A549 (cell line): ENCODE data around the gene VIPR2. TPM values are rescaled to one million over a fixed set of nuclear protein-coding genes. Genes with fewer than 3 reads are reported as not detected.

ENCODE experiments used
- ATAC-seq, 2 experiments: fragments of 200-7000 bp in 1 of 2; fragments of >200 bp in 1 of 2; cut with Nextera tagmentation in 1 of 2; cut with Tn5 transposase in 1 of 2; 3 replicates each; pipeline versions ENCODE4 v1.8.0 to v1.9.1; 2018 to 2020; ENCODE audit warnings: mild to moderate bottlenecking in 1 of 2, moderate library complexity in 1 of 2
- CTCF ChIA-PET: fragments of 300-600 bp; sonication (Branson Sonifier 250); formaldehyde crosslinking; extraction: SDS; loops from one replicate; lab custom pipeline; 2021; ENCODE audit warnings: antibody characterized with exemption, inconsistent platforms; lab: Yijun Ruan, JAX
- POLR2A ChIA-PET: fragments of 350-600 bp; formaldehyde crosslinking; extraction: SDS; loops from one replicate; lab custom pipeline; 2021; ENCODE audit warnings: antibody characterized with exemption, inconsistent platforms; lab: Yijun Ruan, JAX
- DNase-seq, 2 experiments: peaks; one replicate each; pipeline versions ENCODE4 v3.0.0 to v3.0.0-alpha.2; 2011 to 2016; ENCODE audit warnings: low read depth in 1 of 2, low spot score in 1 of 2
- FAIRE-seq: peaks from 2 replicates; lab custom pipeline; 2011; peaks lifted over from hg19 to GRCh38; lab: Jason Lieb, UNC
- H3K27ac ChIP-seq, 2 experiments: fragments of >200 bp; sonication (Bioruptor Twin); formaldehyde crosslinking; 3 replicates each; pipeline ENCODE4 v1.5.1; 2016 to 2017
- H3K4me1 ChIP-seq: fragments of >200 bp; sonication (Bioruptor Twin); formaldehyde crosslinking; 3 replicates; pipeline ENCODE4 v1.6.1; 2016
- H3K4me2 ChIP-seq: fragments of >200 bp; sonication (Bioruptor Twin); formaldehyde crosslinking; 3 replicates; pipeline ENCODE4 v1.6.1; 2016
- H3K4me3 ChIP-seq: fragments of >200 bp; sonication (Bioruptor Twin); formaldehyde crosslinking; 3 replicates; pipeline ENCODE4 v1.5.1; 2016
- H3K9me3 ChIP-seq: fragments of >200 bp; sonication (Bioruptor Twin); formaldehyde crosslinking; 3 replicates; pipeline ENCODE4 v1.6.1; 2016
- BHLHE40 ChIP-seq: IDR thresholded peaks from 2 replicates; pipeline ENCODE4 v1.6.1; 2012; ENCODE audit warnings: low read depth, low read length, inconsistent platforms
- CBX2 ChIP-seq: fragments of 200-600 bp; sonication (generic); IDR thresholded peaks from 2 replicates; pipeline ENCODE4 v1.6.1; 2016; ENCODE audit warnings: low read depth, mild to moderate bottlenecking, borderline replicate concordance
- CBX8 ChIP-seq: fragments of 200-600 bp; sonication (generic); IDR thresholded peaks from 2 replicates; pipeline ENCODE4 v1.6.1; 2016
- CHD4 ChIP-seq: fragments of 200-600 bp; sonication (generic); IDR thresholded peaks from 2 replicates; pipeline ENCODE4 v1.6.1; 2016; ENCODE audit warnings: antibody characterized with exemption, mild to moderate bottlenecking, borderline replicate concordance
- EHF ChIP-seq: fragments of 250-450 bp; sonication (Bioruptor Pico); IDR thresholded peaks from 2 replicates; pipeline ENCODE4 v1.5.0; 2020; ENCODE audit warnings: mild to moderate bottlenecking
- EHMT2 ChIP-seq: fragments of 200-600 bp; sonication (generic); IDR thresholded peaks from 2 replicates; pipeline ENCODE4 v1.6.1; 2016; ENCODE audit warnings: antibody characterized with exemption, low read depth, mild to moderate bottlenecking, moderate library complexity
- EP300 ChIP-seq, 2 experiments: fragments of >200 bp; sonication (Bioruptor Twin); formaldehyde crosslinking; IDR thresholded peaks; 2 replicates in 1 of 2; 3 replicates in 1 of 2; pipeline ENCODE4 v1.6.1; 2016 to 2017
- FOSB ChIP-seq: fragments of 250-450 bp; sonication (Bioruptor Pico); IDR thresholded peaks from 2 replicates; pipeline ENCODE4 v1.5.0; 2020; ENCODE audit warnings: mild to moderate bottlenecking, moderate library complexity
- FOSL2 ChIP-seq, 2 experiments: fragments of 450-650 bp in 1 of 2; fragments of >200 bp in 1 of 2; sonication (Bioruptor Twin) in 1 of 2; formaldehyde crosslinking; IDR thresholded peaks; 2 replicates each; pipeline versions ENCODE4 v1.5.0 to v1.6.1; 2016 to 2020; ENCODE audit warnings: mild to moderate bottlenecking in 1 of 2, moderate library complexity in 1 of 2
- FOXS1 ChIP-seq: fragments of 250-450 bp; sonication (Bioruptor Pico); IDR thresholded peaks from 2 replicates; pipeline ENCODE4 v1.5.0; 2020; ENCODE audit warnings: mild to moderate bottlenecking, moderate library complexity
- GATA3 ChIP-seq: IDR thresholded peaks from 2 replicates; pipeline ENCODE4 v1.6.1; 2012; ENCODE audit warnings: borderline replicate concordance
- HOXA7 ChIP-seq: fragments of 250-450 bp; sonication (Bioruptor Pico); IDR thresholded peaks from 2 replicates; pipeline ENCODE4 v1.5.0; 2020; ENCODE audit warnings: mild to moderate bottlenecking, moderate library complexity
- HOXB13 ChIP-seq: fragments of 250-450 bp; sonication (Bioruptor Pico); IDR thresholded peaks from 2 replicates; pipeline ENCODE4 v1.5.0; 2020; ENCODE audit warnings: low read depth, mild to moderate bottlenecking, moderate library complexity
- JUN ChIP-seq, 2 experiments: fragments of >200 bp; sonication (Bioruptor Twin); formaldehyde crosslinking; IDR thresholded peaks; 2 replicates in 1 of 2; 3 replicates in 1 of 2; pipeline ENCODE4 v1.6.1; 2016 to 2017
- JUNB ChIP-seq: fragments of >200 bp; sonication (Bioruptor Twin); formaldehyde crosslinking; IDR thresholded peaks from 2 replicates; pipeline ENCODE4 v1.6.1; 2016
- KDM1A ChIP-seq: fragments of 200-600 bp; sonication (generic); IDR thresholded peaks from 2 replicates; pipeline ENCODE4 v1.6.1; 2016; ENCODE audit warnings: low read depth, mild to moderate bottlenecking
- KDM5A ChIP-seq: fragments of 200-600 bp; sonication (generic); IDR thresholded peaks from 2 replicates; pipeline ENCODE4 v1.6.1; 2016; ENCODE audit warnings: antibody characterized with exemption, mild to moderate bottlenecking
- MAFK ChIP-seq: fragments of 450-650 bp; IDR thresholded peaks from 2 replicates; pipeline ENCODE4 v1.6.1; 2014; ENCODE audit not compliant: partially characterized antibody
- MAZ ChIP-seq: fragments of 150-350 bp; IDR thresholded peaks from 2 replicates; pipeline ENCODE4 v1.6.1; 2014; ENCODE audit warnings: antibody characterized with exemption, low read depth, low read length, borderline replicate concordance
- MYC ChIP-seq: IDR thresholded peaks from 2 replicates; pipeline ENCODE4 v1.6.1; 2012; ENCODE audit warnings: mild to moderate bottlenecking, inconsistent platforms, low read length, improper control_type of control experiment, borderline replicate concordance
- POLR2A ChIP-seq: IDR thresholded peaks from 2 replicates; pipeline ENCODE4 v1.6.1; 2012; ENCODE audit warnings: mild to moderate bottlenecking, low read length
- POLR2AphosphoS2 ChIP-seq: conservative IDR thresholded peaks from 2 replicates; pipeline ENCODE4 v1.6.1; 2012; ENCODE audit warnings: low read length, improper control_type of control experiment, inconsistent platforms
- RFX5 ChIP-seq: fragments of 450-650 bp; IDR thresholded peaks from 2 replicates; pipeline ENCODE4 v1.7.1; 2014; ENCODE audit warnings: antibody characterized with exemption, mild to moderate bottlenecking, moderate library complexity
- RNF2 ChIP-seq: fragments of 200-600 bp; sonication (generic); IDR thresholded peaks from 2 replicates; pipeline ENCODE4 v1.6.1; 2016; ENCODE audit warnings: low read depth, mild to moderate bottlenecking, antibody characterized with exemption, moderate library complexity, borderline replicate concordance
- ZFP36 ChIP-seq: fragments of 450-650 bp; IDR thresholded peaks from 2 replicates; pipeline ENCODE4 v1.6.1; 2014; ENCODE audit warnings: borderline replicate concordance; ENCODE audit not compliant: partially characterized antibody
- WGBS: methylation state at CpG from one replicate; pipeline ENCODE4 v1.1.6; 2017; ENCODE audit errors: missing lambda C conversion rate; 5-methylcytosine and 5-hydroxymethylcytosine counted together
- polyA plus RNA-seq, 4 experiments: library from polyadenylated mRNA; depleted of rRNA in 3 of 4; stranded (reverse); fragments of >200 nt; fragmentation: RNase III in 1 of 4; extraction: RNeasy Plus Mini Kit Qiagen cat#74134 plus additional on column Dnase treatment in 1 of 4; gene quantifications; 2 replicates in 3 of 4; 3 replicates in 1 of 4; pipeline ENCODE4 v1.2.3, GENCODE V29; 2011 to 2017
- TF ChIP-seq, protein P1 (sequence below): fragments of 250-450 bp; sonication (Bioruptor Pico); IDR thresholded peaks from 2 replicates; pipeline ENCODE4 v1.5.0; 2020; ENCODE audit warnings: low read depth, mild to moderate bottlenecking, moderate library complexity
- TF ChIP-seq, protein P2 (sequence below): IDR thresholded peaks from 2 replicates; pipeline ENCODE4 v1.6.1; 2012; ENCODE audit warnings: low read depth, borderline replicate concordance
- TF ChIP-seq, protein P3 (sequence below): fragments of 250-450 bp; sonication (Bioruptor Pico); IDR thresholded peaks from 2 replicates; pipeline ENCODE4 v1.5.0; 2021; ENCODE audit warnings: mild to moderate bottlenecking, moderate library complexity, borderline replicate concordance

The VIPR2 gene
- polyA plus RNA-seq, 2 of the 4 experiments (the other 2 are of a cell fraction): not detected

DNA sequence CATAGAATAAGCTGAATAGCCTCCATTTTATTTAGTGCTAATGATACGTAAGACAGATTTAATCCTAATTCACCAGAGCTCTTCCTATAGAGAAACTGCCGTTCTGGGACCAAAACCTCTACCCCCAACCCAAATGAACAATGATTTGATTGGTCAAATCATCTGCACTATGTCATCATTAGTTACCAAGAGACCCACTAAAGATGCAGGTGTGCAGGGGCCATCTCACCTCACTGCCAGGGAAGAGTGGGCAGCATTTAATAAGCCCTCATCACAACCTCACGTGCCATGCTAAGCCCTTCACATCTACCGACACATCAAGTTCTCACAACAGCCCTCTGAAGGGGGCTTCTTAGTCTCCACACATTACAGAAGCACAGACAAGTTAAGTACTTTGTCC, 87.0 kb downstream of the VIPR2 start:
- no peak for ATAC-seq
- CTCF ChIA-PET: no interaction called here
- 67% methylated on average over 4 of the region's 4 CpGs for WGBS
- TF ChIP-seq HOXA7 (CRISPR knock-in tag) (no peak), HOXB13 (CRISPR knock-in tag) (no peak), POLR2A (no peak), MAZ (no peak)
- TF ChIP-seq, all 56 proteins: peak for 0
- Histone ChIP-seq H3K4me1 (no peaks in the 10 kb centered on the region), H3K4me3 (no peak overlapping the region), H3K9me3 (no peaks in the 10 kb centered on the region), H3K4me2 (no peak overlapping the region), H3K27ac (no peak overlapping the region)
- DNase-seq (no peak), FAIRE-seq (no peak)
- POLR2A ChIA-PET: no interaction called here

DNA sequence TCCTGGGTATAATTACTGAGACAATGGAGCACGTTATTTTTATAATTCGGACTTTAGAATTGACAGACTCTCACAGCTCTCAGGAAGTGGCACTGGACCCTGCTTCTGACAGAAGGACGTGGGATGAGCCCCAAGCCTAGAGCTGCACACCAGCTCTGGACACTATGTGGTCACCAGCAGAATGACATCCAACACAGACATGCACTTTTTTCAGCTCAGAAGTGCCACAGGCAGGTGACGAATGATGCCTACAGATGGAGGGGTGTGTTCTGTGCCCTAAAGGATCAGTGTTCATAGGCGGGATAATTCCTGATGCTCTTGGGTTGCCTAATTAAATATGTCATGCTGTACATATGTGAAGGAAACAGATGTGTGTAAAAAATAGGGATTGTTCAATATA, 87.9 kb downstream of the VIPR2 start:
- no peak for DNase-seq
- peaks cover 7% of the 10 kb centered on the region; the same call in 2 of the 3 replicates for H3K9me3 ChIP-seq
- H3K4me2 ChIP-seq: no peak overlapping the region
- CTCF ChIA-PET: interaction anchor here (1.6 kb wide), 1 partner anchor 27 kb away, joined by 3 read pairs; no protein-coding TSS in a partner anchor
- ATAC-seq: peak; percentile 47 to 84; a peak in 4 of 6 replicates
- no peak for FAIRE-seq
- TF ChIP-seq GATA3 (no peak), MAZ (no peak), CBX2 (no peak), EHMT2 (no peak), FOSL2 (IDR thresholded peaks at IDR 0.05) (no peak), FOSL2 (CRISPR knock-in tag; IDR thresholded peaks at IDR 0.05) (no peak), MAFK (no peak), RNF2 (no peak), POLR2A (no peak), EP300 (IDR thresholded peaks at IDR 0.05) (no peak), CBX8 (no peak), FOSB (CRISPR knock-in tag) (no peak), JUNB (no peak), MYC (no peak)
- TF ChIP-seq, protein P1, sequence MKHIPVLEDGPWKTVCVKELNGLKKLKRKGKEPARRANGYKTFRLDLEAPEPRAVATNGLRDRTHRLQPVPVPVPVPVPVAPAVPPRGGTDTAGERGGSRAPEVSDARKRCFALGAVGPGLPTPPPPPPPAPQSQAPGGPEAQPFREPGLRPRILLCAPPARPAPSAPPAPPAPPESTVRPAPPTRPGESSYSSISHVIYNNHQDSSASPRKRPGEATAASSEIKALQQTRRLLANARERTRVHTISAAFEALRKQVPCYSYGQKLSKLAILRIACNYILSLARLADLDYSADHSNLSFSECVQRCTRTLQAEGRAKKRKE (CRISPR knock-in tag): no peak
- no peaks in the 10 kb centered on the region for H3K4me1 ChIP-seq
- H3K27ac ChIP-seq: no peak overlapping the region
- POLR2A ChIA-PET: no interaction called here
- WGBS: 37% methylated on average over 5 of the region's 5 CpGs
- no peak overlapping the region for H3K4me3 ChIP-seq

DNA sequence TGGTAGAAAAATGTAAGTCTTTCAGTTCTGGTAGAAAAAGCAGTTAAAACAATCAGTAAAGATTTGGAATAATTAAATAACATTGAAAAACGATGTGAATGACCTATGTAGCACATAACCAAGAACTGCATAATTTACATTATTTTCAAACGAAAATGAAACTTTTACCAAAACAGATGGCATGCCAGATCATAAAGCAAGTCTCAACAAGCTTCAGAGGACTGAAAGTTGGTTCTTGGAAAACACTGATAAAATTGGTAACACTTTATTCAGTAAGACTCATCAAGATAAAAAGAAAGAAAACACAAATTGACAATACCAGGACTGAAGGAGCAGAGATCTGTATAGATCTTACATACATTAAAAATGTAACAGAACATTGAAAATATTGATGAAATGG, 92.8 kb downstream of the VIPR2 start:
- WGBS: under 1% methylated on average over 2 of the region's 2 CpGs
- Histone ChIP-seq H3K4me1 (no peaks in the 10 kb centered on the region), H3K4me2 (no peak overlapping the region), H3K4me3 (no peak overlapping the region), H3K27ac (no peak overlapping the region), H3K9me3 (peaks cover 10% of the 10 kb centered on the region; the same call in 2 of the 3 replicates)
- POLR2A ChIA-PET: no interaction called here
- DNase-seq (no peak), FAIRE-seq (no peak), ATAC-seq (no peak)
- CTCF ChIA-PET: interaction anchor here (0.8 kb wide), 1 partner anchor 73 kb away, joined by 3 read pairs; no protein-coding TSS in a partner anchor
- TF ChIP-seq JUNB: no peak
- TF ChIP-seq KDM1A: no peak
- no peak for TF ChIP-seq RFX5
- 0 out of 2 replicates have a peak, but pooled peaks have one; percentile 66 for TF ChIP-seq RNF2

DNA sequence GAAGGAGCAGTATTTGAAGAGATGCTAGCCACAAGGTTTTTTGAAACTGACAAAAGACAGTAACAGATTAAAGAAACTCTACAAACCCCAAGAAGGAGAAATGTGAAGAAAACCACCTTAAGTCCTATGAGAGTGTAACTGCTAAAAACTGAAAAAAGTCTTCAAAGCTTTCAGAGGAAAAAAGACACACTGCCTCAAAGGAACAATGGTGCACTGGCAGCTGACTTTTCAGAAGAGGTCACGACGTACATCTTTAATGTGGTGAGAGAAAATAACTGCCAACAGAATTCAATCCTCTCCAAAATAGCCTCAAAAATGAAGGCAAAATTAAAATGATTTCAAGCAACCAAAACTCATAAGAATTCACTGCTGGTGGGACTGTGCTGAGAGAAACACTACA, 94.0 kb downstream of the VIPR2 start:
- POLR2A ChIA-PET: no interaction called here
- no peak overlapping the region for H3K4me3 ChIP-seq
- FAIRE-seq (no peak), DNase-seq (no peak), ATAC-seq (no peak)
- H3K4me2 ChIP-seq: no peak overlapping the region
- peaks cover 10% of the 10 kb centered on the region; the same call in 2 of the 3 replicates for H3K9me3 ChIP-seq
- H3K4me1 ChIP-seq: no peaks in the 10 kb centered on the region
- WGBS: 64% methylated on average over 2 of the region's 2 CpGs
- no peak overlapping the region for H3K27ac ChIP-seq
- CTCF ChIA-PET: no interaction called here
- TF ChIP-seq CHD4 (no peak), POLR2AphosphoS2 (no peak), FOSB (CRISPR knock-in tag) (no peak), EP300 (IDR thresholded peaks at IDR 0.05) (no peak), KDM5A (no peak), BHLHE40 (no peak), GATA3 (no peak), FOXS1 (CRISPR knock-in tag) (no peak), ZFP36 (no peak), JUN (IDR thresholded peaks at IDR 0.05) (no peak), EHF (CRISPR knock-in tag) (no peak)
- TF ChIP-seq, protein P1 (CRISPR knock-in tag): no peak
- TF ChIP-seq, protein P2, sequence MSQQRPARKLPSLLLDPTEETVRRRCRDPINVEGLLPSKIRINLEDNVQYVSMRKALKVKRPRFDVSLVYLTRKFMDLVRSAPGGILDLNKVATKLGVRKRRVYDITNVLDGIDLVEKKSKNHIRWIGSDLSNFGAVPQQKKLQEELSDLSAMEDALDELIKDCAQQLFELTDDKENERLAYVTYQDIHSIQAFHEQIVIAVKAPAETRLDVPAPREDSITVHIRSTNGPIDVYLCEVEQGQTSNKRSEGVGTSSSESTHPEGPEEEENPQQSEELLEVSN: no peak
- TF ChIP-seq, protein P3, sequence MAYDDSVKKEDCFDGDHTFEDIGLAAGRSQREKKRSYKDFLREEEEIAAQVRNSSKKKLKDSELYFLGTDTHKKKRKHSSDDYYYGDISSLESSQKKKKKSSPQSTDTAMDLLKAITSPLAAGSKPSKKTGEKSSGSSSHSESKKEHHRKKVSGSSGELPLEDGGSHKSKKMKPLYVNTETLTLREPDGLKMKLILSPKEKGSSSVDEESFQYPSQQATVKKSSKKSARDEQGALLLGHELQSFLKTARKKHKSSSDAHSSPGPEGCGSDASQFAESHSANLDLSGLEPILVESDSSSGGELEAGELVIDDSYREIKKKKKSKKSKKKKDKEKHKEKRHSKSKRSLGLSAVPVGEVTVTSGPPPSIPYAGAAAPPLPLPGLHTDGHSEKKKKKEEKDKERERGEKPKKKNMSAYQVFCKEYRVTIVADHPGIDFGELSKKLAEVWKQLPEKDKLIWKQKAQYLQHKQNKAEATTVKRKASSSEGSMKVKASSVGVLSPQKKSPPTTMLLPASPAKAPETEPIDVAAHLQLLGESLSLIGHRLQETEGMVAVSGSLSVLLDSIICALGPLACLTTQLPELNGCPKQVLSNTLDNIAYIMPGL (CRISPR knock-in tag): no peak
